GM18517 (cell line): ENCODE results near the gene TNRC6B.
"Not testable (repeated sequence)": the region's sequence is repeated elsewhere in the genome, so short reads cannot be mapped to it uniquely, and the experiment has no call there.

Experiments
- ATAC-seq: cut with Tn5 transposase; IDR thresholded peaks from one replicate; pipeline ENCODE4 v1.9.1; 2021; ENCODE audit warnings: mild to moderate bottlenecking, moderate library complexity; ENCODE audit not compliant: unreplicated experiment

The TNRC6B gene

DNA sequence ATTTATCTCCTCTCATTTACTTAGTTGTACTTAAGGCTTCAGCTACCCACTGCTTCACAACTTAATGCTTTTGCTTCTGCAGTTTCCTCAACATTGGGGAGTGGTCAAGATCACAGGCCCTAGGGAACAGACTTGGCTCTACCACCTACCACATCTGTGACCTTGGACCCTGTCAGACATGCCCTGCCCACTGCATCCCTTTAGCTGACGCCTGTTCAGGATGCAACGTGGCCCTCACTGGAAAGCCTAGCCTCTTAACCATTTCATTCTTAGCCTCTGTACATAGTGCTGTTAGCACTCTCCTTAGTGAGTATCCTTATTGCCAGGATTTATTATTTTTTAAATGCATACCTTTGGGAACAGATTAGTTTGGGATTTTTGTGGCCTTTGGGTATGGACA lies 34.4 kb downstream of the TNRC6B start:
- no peak for ATAC-seq

DNA sequence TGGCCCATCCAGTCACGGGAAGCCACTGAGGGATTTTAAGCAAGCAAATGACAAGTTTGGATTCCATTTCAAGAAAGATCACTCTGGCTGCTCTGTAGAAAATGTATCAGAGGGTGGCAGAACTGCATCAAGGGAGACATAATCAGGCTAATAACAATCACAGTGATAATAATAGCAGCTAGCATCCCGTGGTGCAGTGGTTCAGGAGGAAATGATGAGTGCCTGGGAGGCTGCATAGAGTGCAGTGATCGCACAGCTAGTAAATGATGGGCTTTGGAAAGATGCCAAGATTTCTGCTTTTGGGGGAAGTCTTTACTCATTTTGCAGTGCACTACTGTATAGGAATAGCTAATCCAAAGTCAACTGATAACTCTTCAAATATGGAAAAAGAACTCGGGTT lies 35.8 kb downstream of the TNRC6B start:
- no peak for ATAC-seq

DNA sequence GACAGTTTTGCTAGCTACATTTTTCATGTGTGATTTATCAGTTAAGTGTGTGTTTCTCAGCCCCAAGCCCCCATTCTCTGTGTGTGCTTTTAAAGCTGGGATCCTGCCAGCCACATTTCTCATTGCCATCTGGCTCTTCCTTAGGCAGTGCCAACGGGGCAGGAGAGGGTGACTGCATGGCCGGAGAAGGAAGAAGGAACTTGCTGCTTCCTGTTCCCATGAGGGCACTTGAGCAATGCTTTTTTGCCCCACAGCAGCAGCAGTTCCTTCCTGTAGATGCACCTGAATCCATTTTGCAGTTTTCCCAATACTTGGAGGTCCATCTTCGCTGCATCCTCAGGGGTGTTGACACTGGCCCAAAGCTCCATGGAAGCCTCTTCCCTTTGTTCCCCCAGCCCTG lies 37.5 kb downstream of the TNRC6B start:
- no peak for ATAC-seq

DNA sequence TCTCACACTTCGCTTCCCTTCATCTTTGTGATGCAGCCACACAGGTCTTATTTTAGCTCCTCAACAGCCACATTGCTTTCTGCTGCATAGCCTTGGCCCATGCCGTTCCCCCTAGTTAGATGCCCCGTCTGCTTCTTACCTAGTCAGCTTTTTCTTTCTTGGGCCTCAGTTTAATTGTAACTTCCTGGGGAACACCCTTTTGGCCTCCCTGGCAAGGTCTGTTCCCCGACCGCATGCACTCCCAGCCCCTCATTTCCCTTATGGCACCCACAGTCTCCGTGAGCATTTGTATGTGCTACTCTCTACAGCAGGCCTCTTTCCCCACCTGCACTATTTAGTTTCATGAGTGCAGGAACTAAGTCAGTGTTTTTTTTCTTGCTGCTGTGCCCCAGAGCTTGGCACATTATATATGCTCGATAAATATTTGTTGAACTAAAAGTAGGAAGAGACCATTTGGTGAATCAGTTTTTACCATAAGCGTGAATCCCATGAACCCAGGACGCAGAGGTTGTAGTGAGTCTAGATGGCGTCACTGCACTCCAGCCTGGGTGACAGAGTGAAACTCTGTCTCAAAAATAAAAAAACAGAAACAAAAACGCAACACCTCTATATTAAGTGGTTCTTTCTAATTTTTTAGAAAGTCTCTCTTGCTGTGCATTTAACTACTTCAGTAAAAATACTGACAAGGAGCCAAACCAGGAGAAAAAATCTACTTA lies 38.5 kb downstream of the TNRC6B start:
- ATAC-seq, result peak; percentile 59

DNA sequence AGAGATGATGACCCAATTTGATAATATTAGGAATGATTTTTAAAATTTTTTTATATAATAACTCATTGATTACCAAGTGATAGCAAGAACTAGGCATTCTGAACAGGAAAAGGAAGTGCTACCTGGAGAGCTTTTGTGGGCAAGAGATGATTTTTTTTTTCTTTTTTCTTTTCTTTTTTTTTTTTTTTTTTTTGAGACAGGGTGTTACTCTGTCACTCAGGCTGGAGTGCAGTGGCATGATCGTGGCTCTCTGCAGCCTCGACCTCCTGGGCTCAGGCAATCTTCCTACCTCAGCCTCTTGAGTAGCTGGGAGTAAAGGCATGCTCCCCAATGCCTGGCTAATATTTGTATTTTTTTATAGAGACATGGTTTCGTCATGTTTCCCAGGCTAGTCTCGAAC lies 40.4 kb downstream of the TNRC6B start:
- ATAC-seq, result no peak

DNA sequence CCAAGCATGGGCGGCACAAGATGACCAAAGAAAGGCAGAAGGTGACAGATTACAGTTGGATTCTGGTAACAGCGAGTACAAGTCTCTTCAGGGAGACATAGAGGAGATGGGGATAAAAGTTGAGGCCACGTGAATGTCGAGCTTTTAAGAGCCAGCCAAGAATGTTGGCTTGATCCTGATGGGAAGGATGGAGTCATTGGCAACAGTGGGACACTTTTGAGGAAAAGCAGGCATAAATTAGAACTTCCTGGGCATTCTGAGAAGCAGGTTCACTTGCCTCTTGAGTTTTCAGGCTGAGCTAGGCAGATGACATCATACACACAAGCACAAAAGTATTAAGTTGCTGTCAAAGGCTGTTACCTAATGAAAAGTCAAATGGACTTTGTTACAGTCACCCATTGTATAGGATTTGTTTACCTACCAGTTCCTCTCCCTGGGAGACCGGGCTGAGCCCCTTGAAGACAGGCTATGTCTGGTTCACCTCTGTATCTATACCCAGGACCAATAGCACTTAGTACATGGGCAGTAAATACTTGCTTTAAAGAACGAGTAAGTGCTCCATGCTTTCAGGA lies 41.1 kb downstream of the TNRC6B start:
- ATAC-seq, result no peak

DNA sequence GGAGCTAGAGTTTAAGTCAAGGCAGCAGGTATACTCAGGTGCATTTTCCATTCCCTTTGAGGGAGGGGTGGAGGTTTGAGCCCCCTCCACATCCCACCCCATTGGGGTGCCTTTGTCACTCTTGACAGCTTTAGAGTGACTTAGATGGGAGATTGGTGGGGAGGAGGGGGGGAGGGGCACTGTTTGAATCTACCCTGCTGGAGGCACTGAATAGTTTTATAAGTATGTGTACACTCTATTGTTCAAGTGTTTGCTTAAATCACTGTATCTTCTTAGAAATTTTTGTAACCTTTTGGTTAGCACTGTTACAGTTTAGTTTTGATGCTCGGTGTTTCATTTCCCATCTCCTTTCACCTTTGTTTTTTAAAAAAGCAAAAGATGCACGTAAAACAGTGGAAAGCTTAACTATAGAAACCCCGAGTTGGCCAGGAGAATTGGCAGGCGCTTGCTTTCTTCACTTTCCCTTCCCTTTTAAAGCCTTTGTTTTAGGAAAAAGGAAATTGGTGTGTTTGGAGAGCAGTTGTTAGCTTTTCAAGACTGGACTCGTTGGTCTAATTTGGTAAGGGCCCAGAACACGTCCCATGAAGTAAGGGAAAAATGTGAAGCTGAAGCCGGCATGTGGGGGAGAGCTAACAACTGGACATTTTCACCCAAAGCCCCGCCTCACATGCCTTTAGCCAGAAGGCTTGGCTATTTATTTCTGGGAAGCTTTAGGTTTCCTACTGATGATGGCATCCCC lies 42.8 kb downstream of the TNRC6B start:
- ATAC-seq, result no peak

DNA sequence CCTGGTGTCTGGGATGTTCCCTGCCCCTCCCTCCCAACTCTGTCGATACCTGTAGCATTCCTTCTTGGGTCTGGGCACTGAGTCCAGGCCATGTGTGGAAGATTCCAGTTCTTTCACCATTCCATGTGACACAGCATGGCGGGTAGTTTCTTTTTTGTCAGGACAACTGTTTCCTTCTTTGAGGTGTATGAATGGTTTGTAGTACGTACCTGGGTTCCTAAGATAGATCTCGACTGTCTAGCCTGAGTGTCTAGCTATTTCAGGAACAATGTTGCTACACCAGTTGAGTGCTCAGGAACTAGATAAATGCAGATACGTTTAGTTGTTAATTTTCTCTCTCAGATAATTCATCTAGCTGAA lies 43.3 kb downstream of the TNRC6B start:
- ATAC-seq, result no peak

DNA sequence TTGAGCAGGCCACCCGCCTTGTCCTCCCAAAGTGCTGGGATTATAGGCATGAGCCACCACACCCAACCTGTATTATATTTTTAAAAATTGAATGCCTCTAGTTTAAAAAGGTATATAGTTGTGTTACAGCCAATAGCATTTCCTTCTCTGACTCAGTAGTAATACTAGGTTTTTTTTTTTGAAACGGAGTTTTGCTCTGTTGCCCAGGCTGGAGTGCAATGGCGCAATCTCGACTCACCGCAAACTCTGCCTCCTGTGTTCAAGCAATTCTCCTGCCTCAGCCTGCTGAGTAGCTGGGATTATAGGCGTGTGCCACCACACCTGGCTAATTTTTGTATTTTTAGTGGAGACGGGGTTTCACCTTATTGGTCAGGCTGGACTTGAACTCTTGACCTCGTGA lies 45.3 kb downstream of the TNRC6B start:
- ATAC-seq, result not testable (repeated sequence)

DNA sequence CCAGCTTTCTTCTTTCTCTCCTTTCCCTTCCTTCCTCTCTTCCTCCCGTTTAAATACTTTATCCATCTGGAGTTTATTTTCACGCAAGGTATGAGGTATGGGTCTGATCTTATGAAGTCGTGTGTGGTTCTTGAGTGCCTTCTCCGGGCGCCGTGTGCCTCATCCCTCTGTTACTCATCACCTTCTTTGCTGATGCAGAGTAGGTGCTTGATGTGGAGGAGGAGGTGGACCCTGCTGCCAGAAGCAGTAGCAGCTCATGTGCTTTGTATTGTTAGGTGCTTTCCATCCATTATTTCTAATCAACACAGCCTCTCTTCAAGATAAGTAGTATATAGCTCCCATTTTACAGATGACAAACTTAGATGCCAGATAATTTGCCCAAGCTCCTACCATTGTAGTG lies 47.0 kb downstream of the TNRC6B start:
- ATAC-seq, result no peak

DNA sequence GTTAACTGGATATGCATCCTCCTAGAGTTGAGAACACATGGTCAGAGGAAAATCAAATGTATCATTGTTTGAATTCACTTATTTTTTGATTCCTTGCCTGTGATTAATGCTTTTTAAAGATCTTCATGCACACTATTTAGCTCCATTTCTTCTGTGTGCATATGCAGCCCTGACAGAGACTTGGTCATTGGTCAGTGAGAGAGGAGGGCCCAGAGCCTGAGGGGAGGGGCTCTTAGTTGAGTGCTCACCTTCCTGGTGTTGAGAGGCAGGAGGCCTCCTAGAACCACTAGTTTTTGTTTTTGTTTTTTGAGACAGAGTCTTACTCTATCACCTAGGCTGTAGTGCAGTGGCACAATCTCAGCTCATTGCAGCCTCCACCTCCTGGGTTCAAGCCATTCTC lies 48.9 kb downstream of the TNRC6B start:
- ATAC-seq, result no peak

DNA sequence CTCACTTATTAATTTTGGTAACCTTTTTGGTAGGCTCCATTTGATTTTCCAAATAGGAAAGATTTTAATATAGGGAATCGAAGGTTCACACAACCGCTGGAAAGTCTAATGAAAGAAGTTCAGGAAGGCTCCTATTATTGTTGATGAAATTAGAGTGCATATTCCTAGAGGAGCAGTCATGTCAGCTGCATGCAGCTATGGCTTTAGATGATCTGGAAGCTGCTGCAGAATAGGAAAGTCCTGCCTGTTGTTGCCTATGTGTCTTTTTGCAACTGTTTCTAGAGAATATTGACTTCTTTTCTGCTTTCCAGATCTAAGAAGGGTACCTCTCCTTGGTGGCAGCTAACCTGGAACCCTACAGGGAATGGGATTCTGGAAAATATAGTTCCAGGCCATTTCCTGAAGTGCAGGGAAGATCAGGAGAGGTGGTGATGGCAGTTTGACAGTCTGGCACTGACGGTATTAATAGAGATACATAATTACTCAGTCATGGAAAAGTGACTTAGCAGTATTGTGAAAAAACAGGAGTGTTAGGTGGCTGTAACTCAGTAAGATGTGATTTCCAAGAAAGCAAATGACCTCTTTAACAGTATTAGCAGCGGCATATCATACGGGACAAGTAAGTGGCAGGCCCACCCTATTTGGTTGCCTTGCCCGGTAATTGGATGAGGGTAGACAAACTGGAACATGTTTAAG lies 54.0 kb downstream of the TNRC6B start:
- no peak for ATAC-seq

DNA sequence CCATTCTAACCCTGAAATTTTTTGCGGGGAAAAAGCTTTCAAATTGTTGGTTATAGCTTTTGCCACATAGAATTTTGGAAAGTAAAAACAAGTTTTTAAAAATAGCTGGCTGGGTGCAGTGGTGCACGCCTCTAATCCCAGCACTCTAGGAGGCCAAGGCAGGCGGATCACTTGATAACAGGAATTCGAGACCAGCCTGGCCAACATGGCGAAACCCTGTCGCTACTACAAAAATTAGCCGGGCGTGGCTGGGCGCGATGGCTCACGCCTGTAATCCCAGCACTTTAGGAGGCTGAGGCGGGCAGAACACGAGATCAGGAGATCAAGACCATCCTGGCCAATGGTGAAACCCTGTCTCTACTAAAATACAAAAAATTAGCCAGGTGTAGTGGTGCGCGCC lies 54.9 kb downstream of the TNRC6B start:
- no peak for ATAC-seq

DNA sequence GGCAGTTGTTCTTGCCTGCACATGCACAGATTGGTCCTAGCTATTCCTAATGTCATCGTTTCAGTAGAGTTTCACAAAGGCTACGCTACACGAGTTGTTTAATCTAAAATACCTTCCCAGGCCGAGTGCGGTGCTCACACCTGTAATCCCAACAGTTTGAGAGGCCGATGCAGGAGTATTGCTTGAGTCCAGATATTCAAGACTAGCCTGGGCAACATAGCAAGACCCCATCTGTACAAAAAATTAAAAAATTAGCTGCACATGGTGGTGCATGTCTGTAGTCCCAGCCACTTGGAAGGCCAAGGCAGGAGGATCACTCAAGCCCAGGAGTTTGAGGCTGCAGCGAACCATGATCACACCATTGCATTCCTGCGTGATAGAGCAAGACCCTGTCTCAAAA lies 56.2 kb downstream of the TNRC6B start:
- ATAC-seq, result no peak

DNA sequence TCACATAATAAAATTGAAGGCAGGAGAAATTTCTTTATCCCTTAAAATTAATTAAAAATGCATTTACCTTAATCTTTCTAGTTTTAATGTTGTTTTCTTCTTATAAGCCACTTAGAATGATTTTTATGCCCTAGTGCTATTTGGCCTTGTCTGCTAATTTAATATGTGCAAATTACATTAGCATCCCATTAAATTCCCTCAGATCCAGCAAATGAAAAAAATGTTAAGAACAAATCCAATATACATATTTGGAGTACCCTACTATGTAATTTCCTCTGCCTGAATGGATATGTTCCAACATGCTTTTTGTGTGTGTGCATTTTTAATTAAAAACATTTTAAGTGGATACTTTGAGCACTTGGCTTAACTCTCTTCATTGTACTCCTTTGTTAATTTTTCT lies 56.9 kb downstream of the TNRC6B start:
- no peak for ATAC-seq

DNA sequence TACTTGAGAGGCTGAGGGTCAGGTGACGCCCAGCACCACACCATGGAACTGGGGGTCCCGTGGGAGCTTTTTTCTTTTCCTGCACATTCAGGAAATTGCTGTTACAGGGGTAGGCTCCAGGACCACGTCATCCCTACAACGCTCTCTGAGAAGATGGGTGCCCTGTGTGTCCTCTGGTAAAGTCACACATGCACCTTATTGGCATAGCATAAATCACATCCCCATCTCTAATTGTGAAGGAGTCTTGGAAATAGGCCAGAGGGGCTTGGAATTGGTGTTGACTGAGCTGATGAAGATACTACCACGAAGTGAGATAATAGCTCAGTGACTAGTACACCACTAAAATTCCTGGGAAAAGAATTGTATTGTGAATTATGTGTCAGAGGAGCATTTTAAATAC lies 57.6 kb downstream of the TNRC6B start:
- no peak for ATAC-seq

DNA sequence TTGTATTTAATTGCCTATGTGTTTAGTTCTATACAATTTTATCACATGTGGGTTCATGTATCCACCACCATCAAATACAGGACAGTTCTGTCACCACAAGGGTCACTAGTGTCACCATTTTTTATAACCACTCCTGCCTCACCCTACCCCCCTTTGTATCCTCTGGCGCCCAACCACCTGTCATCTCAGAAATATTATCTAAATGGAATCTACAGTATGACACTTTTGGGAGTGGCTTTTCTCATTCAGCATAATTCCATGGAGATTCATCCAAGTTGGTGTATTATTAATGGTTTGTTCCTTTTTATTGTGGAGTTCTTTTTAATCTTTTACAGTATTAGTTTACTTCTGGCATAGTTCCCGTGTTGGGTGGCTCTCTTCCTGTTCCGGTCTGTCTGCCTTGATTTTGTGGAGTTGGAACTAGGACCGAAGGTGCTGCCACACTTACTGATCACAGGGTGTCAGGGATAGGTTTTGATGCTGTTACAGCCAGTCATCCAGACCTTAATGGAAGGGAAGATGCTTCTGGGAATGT lies 58.5 kb downstream of the TNRC6B start:
- ATAC-seq, result no peak

DNA sequence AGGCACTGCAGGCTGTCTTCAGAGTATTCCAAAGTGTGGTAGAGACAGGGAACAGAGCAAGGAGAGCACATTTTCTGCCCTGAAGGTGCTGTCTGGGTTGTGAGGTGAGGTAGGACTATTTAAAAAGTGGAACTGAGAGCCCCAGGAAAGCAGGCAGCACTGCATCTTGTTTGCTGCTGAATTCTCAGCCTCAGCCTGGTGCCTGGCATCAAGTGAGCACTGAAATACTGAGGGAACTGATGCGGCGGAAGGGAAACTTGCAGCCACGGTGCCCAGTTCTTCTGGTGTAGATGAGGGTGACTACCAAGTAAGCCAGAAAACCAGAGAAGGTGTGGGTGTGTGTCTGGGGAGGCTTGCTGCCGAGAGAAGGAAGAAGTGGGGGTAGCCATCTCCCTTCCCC lies 59.5 kb downstream of the TNRC6B start:
- no peak for ATAC-seq

DNA sequence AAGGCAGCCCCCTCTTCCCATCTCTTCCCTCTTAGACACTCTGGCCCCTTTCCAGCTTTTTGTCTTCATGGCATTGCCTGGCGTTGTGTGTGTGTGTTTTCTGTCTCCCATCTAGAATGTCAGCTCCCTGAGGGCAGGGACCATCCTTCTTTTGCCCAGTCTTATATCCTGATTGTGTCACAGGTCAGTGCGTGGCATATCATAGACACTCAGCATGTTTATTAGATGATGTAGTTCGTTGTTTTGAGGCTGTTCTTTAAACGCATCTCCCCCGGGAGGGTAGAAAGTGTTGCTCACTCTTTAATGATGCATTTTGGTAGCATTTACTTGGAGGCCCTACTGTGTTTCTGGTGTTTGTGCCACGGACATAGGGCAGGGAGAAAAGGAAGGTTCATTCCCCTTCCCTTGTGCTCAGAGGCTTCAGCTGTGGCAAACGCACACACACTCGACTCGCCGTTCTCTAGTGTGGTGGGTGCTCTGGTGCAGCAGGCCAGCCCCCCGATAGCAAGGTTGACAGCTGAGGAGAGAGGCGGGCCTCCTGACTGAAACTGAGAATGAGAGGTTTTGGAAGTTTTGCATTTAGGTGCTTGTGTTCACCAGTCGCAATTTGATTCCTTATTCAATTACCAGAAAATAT lies 60.2 kb downstream of the TNRC6B start:
- ATAC-seq, result no peak

DNA sequence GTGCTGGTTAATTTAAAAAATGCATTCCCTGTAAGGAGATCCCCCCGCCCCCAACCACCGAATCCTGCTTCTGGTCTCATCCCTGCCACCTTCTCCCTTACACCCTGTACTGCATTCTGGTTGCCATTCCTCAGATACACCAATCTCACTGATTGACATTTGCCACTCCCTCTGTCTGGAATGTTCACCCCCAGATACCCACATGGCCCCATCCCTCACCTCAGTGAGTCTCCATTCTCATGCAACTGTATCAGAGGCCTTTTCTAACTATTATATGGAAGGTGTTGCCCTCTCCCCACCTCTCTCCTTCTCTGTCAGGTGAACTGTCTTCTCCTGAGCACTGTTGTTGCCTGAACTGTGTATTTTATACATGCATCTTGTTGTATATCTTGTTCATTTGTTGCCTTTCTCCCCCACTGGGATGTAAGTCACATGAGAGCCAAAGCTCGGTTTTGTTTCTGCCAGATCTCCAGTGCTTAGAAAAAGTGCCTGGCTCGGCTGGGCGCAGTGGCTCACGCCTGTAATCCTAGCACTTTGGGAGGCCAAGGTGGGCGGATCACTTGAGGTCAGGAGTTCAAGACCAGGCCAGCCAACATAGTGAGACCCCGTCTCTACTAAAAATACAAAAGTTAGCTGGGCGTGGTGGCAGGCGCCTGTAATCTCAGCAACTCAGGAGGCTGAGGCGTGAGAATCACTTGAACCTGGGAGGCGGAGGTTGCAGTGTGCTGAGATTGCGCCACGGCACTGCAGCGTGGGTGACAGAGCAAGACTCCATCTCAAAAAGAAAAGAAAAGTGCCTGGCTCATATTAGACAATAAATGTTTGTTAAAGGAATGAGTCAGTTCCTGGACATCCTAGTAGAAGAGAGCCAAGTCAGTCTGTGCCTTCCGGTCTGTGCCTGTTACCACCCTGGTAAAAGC lies 61.0 kb downstream of the TNRC6B start:
- no peak for ATAC-seq
